ENCODE results near the gene IGSF9. TPM values are rescaled to one million over a fixed set of nuclear protein-coding genes. Genes with fewer than 3 reads are reported as not detected.

IGSF9 gene
- total and polyA plus RNA-seq, 2 of the 4 experiments (the other 2 are of a cell fraction): 0.05 TPM; not detected in 1

GRCh38 chr1:159982280-159982679 lies 36.9 kb upstream of the IGSF9 start:
- no peaks in the 10 kb centered on the region; the same call in 1 of the 2 replicates for H3K36me3 ChIP-seq (ENCODE audit: control insufficient read depth, insufficient read depth, low read length)
- H3K23ac ChIP-seq (ENCODE audit: low read depth, low read length): no peak overlapping the region
- no peak overlapping the region for H4K8ac ChIP-seq (ENCODE audit: low read depth in 2 of 2, low read length in 2 of 2)
- H3K9me1 ChIP-seq (ENCODE audit: insufficient read depth, low read length): no peaks in the 10 kb centered on the region
- H3K27me3 ChIP-seq (ENCODE audit: control insufficient read depth, insufficient read depth, low read length): peaks cover 23% of the 10 kb centered on the region
- H2BK5ac ChIP-seq (ENCODE audit: low read depth, low read length, poor library complexity, severe bottlenecking): no peak overlapping the region
- TF ChIP-seq NFE2L2 (IDR thresholded peaks at IDR 0.05; ENCODE audit: low read depth, low read length) (no peak), FOS (IDR thresholded peaks at IDR 0.05; ENCODE audit: low read depth, low read length) (no peak), RCOR1 (IDR thresholded peaks at IDR 0.05; ENCODE audit: insufficient replicate concordance, low read length) (no peak), POLR2A (IDR thresholded peaks at IDR 0.05; ENCODE audit: low read depth, low read length) (no peak), MAZ (IDR thresholded peaks at IDR 0.05; ENCODE audit: borderline replicate concordance, low read depth, low read length) (no peak), RFX5 (IDR thresholded peaks at IDR 0.05; ENCODE audit: low read depth, low read length) (no peak), ELK1 (IDR thresholded peaks at IDR 0.05; ENCODE audit: borderline replicate concordance, low read depth, low read length) (no peak), RAD21 (IDR thresholded peaks at IDR 0.05; ENCODE audit: low read length) (no peak), CTCF (conservative IDR thresholded peaks at IDR 0.05; ENCODE audit: low read depth, low read length) (no peak)
- dilution Hi-C loops (cut with HindIII; ENCODE audit: low sequenced_read_pairs, unreplicated experiment) (no loop called here), in situ Hi-C loops (cut with MboI; ENCODE audit: low sequenced_read_pairs) (no loop called here), intact Hi-C loops (cut with micrococcal nuclease) (no loop called here)
- H3K56ac ChIP-seq (ENCODE audit: extremely low read depth, insufficient read depth, low read length): no peak overlapping the region
- no peak overlapping the region for H2BK20ac ChIP-seq (ENCODE audit: low read depth, low read length)
- H2AK5ac ChIP-seq (ENCODE audit: low read depth, low read length): no peak overlapping the region
- no TSS peak for BruUV-seq (replicated peaks)
- H3K4ac ChIP-seq (ENCODE audit: low read depth, low read length): no peak overlapping the region
- H3K4me3 ChIP-seq (ENCODE audit: insufficient read depth, low read depth, low read length): no peak overlapping the region
- no peak overlapping the region for H4K91ac ChIP-seq (ENCODE audit: insufficient read depth, low read depth, low read length)
- H2BK120ac ChIP-seq (ENCODE audit: low read depth, low read length): no peak overlapping the region
- H3K18ac ChIP-seq (ENCODE audit: low read depth, low read length): no peak overlapping the region
- H3K9ac ChIP-seq (ENCODE audit: low read depth, low read length): no peak overlapping the region
- H2AK9ac ChIP-seq (replicated peaks; ENCODE audit: low read depth, low read length, poor library complexity): no peak overlapping the region
- H2AFZ ChIP-seq (replicated peaks; ENCODE audit: low read length, poor library complexity): no peak overlapping the region
- 82 to 100% methylated on average over 1 to 3 of the region's 6 CpGs for WGBS, 2 experiments (ENCODE audit: extremely low coverage in 2 of 2, insufficient read length in 1 of 2)
- no peaks in the 10 kb centered on the region for H4K20me1 ChIP-seq (ENCODE audit: insufficient read depth, low read length)
- DNase-seq: no peak
- H3K14ac ChIP-seq (replicated peaks; ENCODE audit: low read depth, low read length): no peak overlapping the region
- H3K9me3 ChIP-seq (ENCODE audit: control insufficient read depth, insufficient read depth, low read length): no peaks in the 10 kb centered on the region
- H3K4me2 ChIP-seq (ENCODE audit: low read depth, low read length): no peak overlapping the region
- no peak for ATAC-seq (ENCODE audit: low read depth)
- H3K27ac ChIP-seq (ENCODE audit: insufficient read depth, low read length): no peak overlapping the region
- peaks cover 8% of the 10 kb centered on the region; the same call in 1 of the 2 replicates for H3K4me1 ChIP-seq (ENCODE audit: control insufficient read depth, insufficient read depth, low read length)
- H4K5ac ChIP-seq (ENCODE audit: low read depth, low read length): no peak overlapping the region
- H2BK15ac ChIP-seq (ENCODE audit: low read depth, low read length): no peak overlapping the region
- ChIA-PET POLR2A (ENCODE audit: unreplicated experiment) (no interaction called here), CTCF (no interaction called here)
- H3K79me1 ChIP-seq (ENCODE audit: low read depth in 1 of 2, low read length in 2 of 2): no peaks in the 10 kb centered on the region

Measured in IMR-90 (cell line).